Loucy (cell line): Measurements from ENCODE around the gene NLGN1.

Experiments used
- EZH2phosphoT487 ChIP-seq: fragments of 200-600 bp; IDR thresholded peaks from 2 replicates; pipeline ENCODE4 v1.6.1; 2018; ENCODE audit warnings: antibody characterized with exemption, mild to moderate bottlenecking, moderate library complexity, borderline replicate concordance
- TF ChIP-seq, protein P1 (sequence below): fragments of 200-600 bp; sonication (generic); conservative IDR thresholded peaks from 2 replicates; pipeline ENCODE4 v1.5.1; 2014; ENCODE audit warnings: mild to moderate bottlenecking, antibody characterized with exemption, low read length

DNA sequence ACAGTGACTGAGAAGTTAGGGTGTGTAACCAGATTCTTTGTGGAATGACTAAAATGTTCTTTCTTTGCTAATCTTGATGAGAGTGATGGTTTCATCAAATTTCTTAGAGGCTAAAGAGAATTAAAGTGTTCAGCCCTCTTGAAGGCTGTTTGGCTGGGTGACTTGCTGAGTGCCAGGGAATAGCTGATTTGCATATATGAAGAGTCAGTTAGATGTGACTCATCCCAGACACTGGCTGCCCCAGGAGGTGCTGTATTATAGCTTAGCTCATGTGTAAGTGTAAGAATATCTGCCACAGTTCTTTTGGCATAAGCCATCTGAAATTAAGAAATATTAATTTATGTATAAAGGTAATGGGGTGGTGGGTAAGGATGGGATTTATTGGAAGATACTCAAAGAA, 535.1 kb downstream of the NLGN1 start:
- TF ChIP-seq, protein P1, sequence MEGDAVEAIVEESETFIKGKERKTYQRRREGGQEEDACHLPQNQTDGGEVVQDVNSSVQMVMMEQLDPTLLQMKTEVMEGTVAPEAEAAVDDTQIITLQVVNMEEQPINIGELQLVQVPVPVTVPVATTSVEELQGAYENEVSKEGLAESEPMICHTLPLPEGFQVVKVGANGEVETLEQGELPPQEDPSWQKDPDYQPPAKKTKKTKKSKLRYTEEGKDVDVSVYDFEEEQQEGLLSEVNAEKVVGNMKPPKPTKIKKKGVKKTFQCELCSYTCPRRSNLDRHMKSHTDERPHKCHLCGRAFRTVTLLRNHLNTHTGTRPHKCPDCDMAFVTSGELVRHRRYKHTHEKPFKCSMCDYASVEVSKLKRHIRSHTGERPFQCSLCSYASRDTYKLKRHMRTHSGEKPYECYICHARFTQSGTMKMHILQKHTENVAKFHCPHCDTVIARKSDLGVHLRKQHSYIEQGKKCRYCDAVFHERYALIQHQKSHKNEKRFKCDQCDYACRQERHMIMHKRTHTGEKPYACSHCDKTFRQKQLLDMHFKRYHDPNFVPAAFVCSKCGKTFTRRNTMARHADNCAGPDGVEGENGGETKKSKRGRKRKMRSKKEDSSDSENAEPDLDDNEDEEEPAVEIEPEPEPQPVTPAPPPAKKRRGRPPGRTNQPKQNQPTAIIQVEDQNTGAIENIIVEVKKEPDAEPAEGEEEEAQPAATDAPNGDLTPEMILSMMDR: no peak
- TF ChIP-seq EZH2phosphoT487: no peak
